ENCODE measurements around the gene KRT79. TPM values are rescaled to one million over a fixed set of nuclear protein-coding genes. Genes with fewer than 3 reads are reported as not detected.
"Not testable (repeated sequence)": the region's sequence is repeated elsewhere in the genome, so short reads cannot be mapped to it uniquely, and the experiment has no call there.

The KRT79 gene
- not detected for total RNA-seq

DNA sequence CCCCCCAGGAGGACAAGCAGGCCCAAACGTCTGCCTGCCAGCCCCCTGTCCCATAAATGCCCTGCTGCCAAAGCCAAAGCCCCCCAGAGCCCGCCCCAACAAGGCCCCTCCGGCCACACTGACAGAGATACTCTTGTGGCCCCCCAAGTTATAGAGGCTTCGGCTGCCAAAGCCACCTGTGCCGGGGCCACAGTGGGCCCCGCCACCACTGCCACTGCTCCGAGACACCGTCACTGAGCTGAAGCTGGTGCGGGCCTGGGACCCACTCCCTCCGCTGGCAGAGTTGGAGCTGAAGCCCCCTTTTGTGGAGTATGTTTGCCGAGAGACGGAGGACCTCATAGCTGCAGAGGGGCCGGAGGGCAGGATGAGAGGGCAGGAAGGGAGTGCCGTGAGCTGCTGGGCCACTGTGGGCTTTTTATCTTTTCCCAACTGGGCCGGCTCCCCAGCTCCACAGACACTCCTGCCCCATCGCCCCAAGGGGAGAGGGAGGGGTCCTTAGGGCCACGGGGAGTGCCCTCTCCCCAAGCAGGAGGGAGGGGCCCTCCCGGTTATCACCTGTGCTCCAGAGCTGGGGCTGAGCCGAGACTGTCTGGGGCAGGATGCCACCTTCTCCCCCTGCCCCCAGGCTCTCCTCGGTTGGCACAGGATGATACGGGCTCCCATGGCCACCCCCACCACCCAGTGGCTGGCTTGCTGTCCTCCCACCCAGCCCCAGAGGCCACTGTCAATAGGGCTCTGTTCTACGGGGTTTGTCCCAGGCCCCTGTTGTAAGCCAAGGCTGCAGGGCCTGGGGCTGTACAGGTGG, at the start of gene KRT79:
Gene KRT79 (minus strand): TSS at position 390 of the 805 bp plus-strand sequence. CDS start 51 bp downstream, at position 339.
- no peak for ATAC-seq
- no peaks in the 10 kb centered on the region for H3K4me1 ChIP-seq
- no peaks in the 10 kb centered on the region for H3K36me3 ChIP-seq
- no peak within 1 kb of the TSS for H3K27ac ChIP-seq
- H3K27me3 ChIP-seq = peaks cover 44% of the 10 kb centered on the region
- H3K4me3 ChIP-seq = no peak within 1 kb of the TSS
- no peak for TF ChIP-seq EP300 (IDR thresholded peaks at IDR 0.05)
- TF ChIP-seq, protein P1, sequence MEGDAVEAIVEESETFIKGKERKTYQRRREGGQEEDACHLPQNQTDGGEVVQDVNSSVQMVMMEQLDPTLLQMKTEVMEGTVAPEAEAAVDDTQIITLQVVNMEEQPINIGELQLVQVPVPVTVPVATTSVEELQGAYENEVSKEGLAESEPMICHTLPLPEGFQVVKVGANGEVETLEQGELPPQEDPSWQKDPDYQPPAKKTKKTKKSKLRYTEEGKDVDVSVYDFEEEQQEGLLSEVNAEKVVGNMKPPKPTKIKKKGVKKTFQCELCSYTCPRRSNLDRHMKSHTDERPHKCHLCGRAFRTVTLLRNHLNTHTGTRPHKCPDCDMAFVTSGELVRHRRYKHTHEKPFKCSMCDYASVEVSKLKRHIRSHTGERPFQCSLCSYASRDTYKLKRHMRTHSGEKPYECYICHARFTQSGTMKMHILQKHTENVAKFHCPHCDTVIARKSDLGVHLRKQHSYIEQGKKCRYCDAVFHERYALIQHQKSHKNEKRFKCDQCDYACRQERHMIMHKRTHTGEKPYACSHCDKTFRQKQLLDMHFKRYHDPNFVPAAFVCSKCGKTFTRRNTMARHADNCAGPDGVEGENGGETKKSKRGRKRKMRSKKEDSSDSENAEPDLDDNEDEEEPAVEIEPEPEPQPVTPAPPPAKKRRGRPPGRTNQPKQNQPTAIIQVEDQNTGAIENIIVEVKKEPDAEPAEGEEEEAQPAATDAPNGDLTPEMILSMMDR (IDR thresholded peaks at IDR 0.05) = no peak
- no peak for TF ChIP-seq POLR2A (IDR thresholded peaks at IDR 0.05)
- no peak for TF ChIP-seq POLR2AphosphoS5 (IDR thresholded peaks at IDR 0.05)
- 77 to 100% methylated on average over 3 to 8 of the region's 22 CpGs for WGBS, 2 donors (ENCODE audit: low coverage in 1 of 2)
- H3K9me3 ChIP-seq = no peaks in the 10 kb centered on the region

- H3K36me3 ChIP-seq, H3K27ac ChIP-seq, H3K27me3 ChIP-seq, H3K9me3 ChIP-seq, H3K4me3 ChIP-seq, ATAC-seq: not testable (repeated sequence)
- peaks cover 0 to 18% (median 8%) of the 10 kb centered on the region in 3 donors for H3K4me1 ChIP-seq
- WGBS, 2 donors (ENCODE audit: low coverage in 1 of 2) = 50% methylated on average over 2 of the region's 8 CpGs; no CpG with 5 or more reads in 1 of the 2 donors
Observed at GRCh38 chr12:52880499-52880898, 46.4 kb upstream of the KRT79 start.

GRCh38 chr12:52879394-52880351, 45.6 kb upstream of the KRT79 start:
- Histone ChIP-seq H3K4me1 (peaks cover 0 to 26% (median 9%) of the 10 kb centered on the region in 3 donors), H3K4me3 (peak overlapping the region in 1 of 2 donors; percentile 41), H3K9me3 (no peaks in the 10 kb centered on the region), H3K36me3 (no peaks in the 10 kb centered on the region), H3K27me3 (no peaks in the 10 kb centered on the region), H3K27ac (peak overlapping the region in 3 of 4 donors; percentile 18 to 51 (median 31))
- TF ChIP-seq, protein P1 (IDR thresholded peaks at IDR 0.05) = peak; percentile 56 to 87 (median 82)
- TF ChIP-seq POLR2A (IDR thresholded peaks at IDR 0.05) = no peak
- TF ChIP-seq POLR2AphosphoS5 (IDR thresholded peaks at IDR 0.05) = no peak
- ATAC-seq = peak; percentile 85
- 0 to 11% methylated on average over 4 to 8 of the region's 38 CpGs for WGBS, 2 donors (ENCODE audit: low coverage in 1 of 2)

GRCh38 chr12:52878507-52879393, 44.6 kb upstream of the KRT79 start:
- 50 to 77% methylated on average over 6 to 7 of the region's 17 CpGs for WGBS, 2 donors (ENCODE audit: low coverage in 1 of 2)
- peak overlapping the region in 1 of 2 donors; percentile 41 for H3K4me3 ChIP-seq
- no peaks in the 10 kb centered on the region for H3K36me3 ChIP-seq

More at GRCh38 chr12:52878507-52879393, 44.6 kb upstream of the KRT79 start:
- ATAC-seq = peak; percentile 23
- Histone ChIP-seq H3K4me1 (peaks cover 0 to 35% (median 11%) of the 10 kb centered on the region in 3 donors), H3K9me3 (no peaks in the 10 kb centered on the region), H3K27me3 (no peaks in the 10 kb centered on the region), H3K27ac (peak overlapping the region in 3 of 4 donors; percentile 18 to 51 (median 31))
- no peak for TF ChIP-seq POLR2A (IDR thresholded peaks at IDR 0.05)
- TF ChIP-seq, protein P1 (IDR thresholded peaks at IDR 0.05) = no peak
- no peak for TF ChIP-seq EP300 (IDR thresholded peaks at IDR 0.05)
- TF ChIP-seq POLR2AphosphoS5 (IDR thresholded peaks at IDR 0.05) = no peak

Measured in gastroesophageal sphincter (tissue), 4 donors.